Peyer's patch (tissue), 4 donors: ENCODE data around the gene OR5AN1.

Experiments
- POLR2A ChIP-seq, 2 donors: fragments of 450-650 bp; IDR thresholded peaks; one replicate each; pipeline ENCODE4 v1.5.1; 2017; ENCODE audit warnings: antibody characterized with exemption in 2 of 2, mild to moderate bottlenecking in 2 of 2, moderate library complexity in 2 of 2
- TF ChIP-seq, protein P1 (sequence below), 6 experiments: fragments of 450-650 bp in 4 of 6; fragments of 200-600 bp in 2 of 6; sonication (generic) in 1 of 6; IDR thresholded peaks; one replicate each; pipeline ENCODE4 v1.5.1; 2017 to 2019; ENCODE audit warnings: antibody characterized with exemption in 6 of 6, mild to moderate bottlenecking in 3 of 6, moderate library complexity in 1 of 6

- TF ChIP-seq, protein P1, sequence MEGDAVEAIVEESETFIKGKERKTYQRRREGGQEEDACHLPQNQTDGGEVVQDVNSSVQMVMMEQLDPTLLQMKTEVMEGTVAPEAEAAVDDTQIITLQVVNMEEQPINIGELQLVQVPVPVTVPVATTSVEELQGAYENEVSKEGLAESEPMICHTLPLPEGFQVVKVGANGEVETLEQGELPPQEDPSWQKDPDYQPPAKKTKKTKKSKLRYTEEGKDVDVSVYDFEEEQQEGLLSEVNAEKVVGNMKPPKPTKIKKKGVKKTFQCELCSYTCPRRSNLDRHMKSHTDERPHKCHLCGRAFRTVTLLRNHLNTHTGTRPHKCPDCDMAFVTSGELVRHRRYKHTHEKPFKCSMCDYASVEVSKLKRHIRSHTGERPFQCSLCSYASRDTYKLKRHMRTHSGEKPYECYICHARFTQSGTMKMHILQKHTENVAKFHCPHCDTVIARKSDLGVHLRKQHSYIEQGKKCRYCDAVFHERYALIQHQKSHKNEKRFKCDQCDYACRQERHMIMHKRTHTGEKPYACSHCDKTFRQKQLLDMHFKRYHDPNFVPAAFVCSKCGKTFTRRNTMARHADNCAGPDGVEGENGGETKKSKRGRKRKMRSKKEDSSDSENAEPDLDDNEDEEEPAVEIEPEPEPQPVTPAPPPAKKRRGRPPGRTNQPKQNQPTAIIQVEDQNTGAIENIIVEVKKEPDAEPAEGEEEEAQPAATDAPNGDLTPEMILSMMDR (IDR thresholded peaks at IDR 0.05) = no peak
- TF ChIP-seq POLR2A (IDR thresholded peaks at IDR 0.05) = no peak
Observed at GRCh38 chr11:59413646-59414045, 55.0 kb downstream of the OR5AN1 start.
